ENCODE data around the gene NOTCH1.

DNA sequence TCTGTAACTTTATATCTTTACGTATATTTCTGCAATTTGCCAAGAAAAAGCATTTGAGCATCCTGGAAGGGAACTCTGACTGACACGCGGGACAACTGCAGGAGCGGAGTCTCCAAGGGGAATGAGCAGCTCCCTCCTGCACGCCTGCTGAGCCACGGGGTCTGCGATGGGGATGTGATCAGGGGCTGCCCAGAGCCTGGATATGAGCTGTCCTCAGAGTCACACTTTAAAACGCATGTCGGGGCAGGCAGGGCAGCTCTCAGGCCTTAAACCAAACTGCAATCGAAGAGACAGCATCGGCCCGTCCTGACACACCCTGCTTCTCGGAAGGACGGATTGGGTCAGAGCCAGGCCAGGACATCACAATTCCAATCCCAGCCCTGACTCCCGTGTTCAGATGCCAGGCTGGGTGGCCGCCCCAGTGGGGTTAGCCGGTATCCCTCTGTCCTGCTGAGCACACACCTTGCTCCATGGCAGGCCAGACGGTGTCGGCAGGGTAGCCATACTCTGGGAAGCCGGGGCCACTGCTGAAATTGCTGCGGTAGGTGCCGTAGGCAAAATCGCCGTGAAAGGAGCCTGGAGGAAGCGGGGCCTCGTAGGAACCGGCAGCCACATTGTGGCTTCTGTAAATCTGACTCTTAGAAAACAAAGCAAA is 80.2 kb downstream of the NOTCH1 start:
- TF ChIP-seq, protein P1, sequence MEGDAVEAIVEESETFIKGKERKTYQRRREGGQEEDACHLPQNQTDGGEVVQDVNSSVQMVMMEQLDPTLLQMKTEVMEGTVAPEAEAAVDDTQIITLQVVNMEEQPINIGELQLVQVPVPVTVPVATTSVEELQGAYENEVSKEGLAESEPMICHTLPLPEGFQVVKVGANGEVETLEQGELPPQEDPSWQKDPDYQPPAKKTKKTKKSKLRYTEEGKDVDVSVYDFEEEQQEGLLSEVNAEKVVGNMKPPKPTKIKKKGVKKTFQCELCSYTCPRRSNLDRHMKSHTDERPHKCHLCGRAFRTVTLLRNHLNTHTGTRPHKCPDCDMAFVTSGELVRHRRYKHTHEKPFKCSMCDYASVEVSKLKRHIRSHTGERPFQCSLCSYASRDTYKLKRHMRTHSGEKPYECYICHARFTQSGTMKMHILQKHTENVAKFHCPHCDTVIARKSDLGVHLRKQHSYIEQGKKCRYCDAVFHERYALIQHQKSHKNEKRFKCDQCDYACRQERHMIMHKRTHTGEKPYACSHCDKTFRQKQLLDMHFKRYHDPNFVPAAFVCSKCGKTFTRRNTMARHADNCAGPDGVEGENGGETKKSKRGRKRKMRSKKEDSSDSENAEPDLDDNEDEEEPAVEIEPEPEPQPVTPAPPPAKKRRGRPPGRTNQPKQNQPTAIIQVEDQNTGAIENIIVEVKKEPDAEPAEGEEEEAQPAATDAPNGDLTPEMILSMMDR (tag by site-specific recombination; IDR thresholded peaks at IDR 0.05) = no peak
- TF ChIP-seq, protein P2, sequence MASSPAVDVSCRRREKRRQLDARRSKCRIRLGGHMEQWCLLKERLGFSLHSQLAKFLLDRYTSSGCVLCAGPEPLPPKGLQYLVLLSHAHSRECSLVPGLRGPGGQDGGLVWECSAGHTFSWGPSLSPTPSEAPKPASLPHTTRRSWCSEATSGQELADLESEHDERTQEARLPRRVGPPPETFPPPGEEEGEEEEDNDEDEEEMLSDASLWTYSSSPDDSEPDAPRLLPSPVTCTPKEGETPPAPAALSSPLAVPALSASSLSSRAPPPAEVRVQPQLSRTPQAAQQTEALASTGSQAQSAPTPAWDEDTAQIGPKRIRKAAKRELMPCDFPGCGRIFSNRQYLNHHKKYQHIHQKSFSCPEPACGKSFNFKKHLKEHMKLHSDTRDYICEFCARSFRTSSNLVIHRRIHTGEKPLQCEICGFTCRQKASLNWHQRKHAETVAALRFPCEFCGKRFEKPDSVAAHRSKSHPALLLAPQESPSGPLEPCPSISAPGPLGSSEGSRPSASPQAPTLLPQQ (tag by site-specific recombination; IDR thresholded peaks at IDR 0.05) = no peak
- no peak for TF ChIP-seq ZNF19 (tag by site-specific recombination; IDR thresholded peaks at IDR 0.05; ENCODE audit: low read depth)
- TF ChIP-seq ZNF521 (tag by site-specific recombination; IDR thresholded peaks at IDR 0.05) = no peak
- TF ChIP-seq ZBTB1 (tag by site-specific recombination; IDR thresholded peaks at IDR 0.05) = no peak
